ENCODE measurements around the gene MRTO4. TPM values are rescaled to one million over a fixed set of nuclear protein-coding genes. Genes with fewer than 3 reads are reported as not detected.
A peak's percentile ranks its signal among the peaks of the same experiment; 100 is the strongest.
"Not testable (repeated sequence)": the region's sequence is repeated elsewhere in the genome, so short reads cannot be mapped to it uniquely, and the experiment has no call there.

MRTO4 gene
- total and polyA plus RNA-seq, 12 donors, result 16.6 to 64.0 (median 29.8) TPM

DNA sequence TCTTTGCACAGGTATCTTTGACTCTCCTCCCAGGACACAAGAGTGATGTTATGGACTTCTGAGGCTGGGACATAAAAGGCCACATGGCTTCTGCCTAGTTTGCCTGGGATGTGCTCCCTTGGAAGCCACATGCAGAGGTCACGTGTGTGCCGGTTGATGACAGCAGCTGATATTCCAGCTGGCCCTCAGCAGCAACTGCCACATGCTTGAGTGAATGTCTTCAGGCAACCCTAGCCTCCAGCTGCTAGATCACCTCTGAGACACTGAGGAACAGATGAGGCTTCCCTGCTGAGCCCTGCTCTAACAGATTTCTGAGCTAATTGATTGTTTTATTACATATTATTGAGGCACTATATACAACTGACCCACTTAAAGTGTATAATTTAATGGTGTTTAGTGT is 48.6 kb downstream of the MRTO4 start:
- Histone ChIP-seq H3K36me3 (replicated peaks in 1 of 2) (peaks cover 0 to 25% of the 10 kb centered on the region in 2 donors), H3K27ac (no peak overlapping the region), H3K9me3 (replicated peaks in 1 of 3) (peaks cover 0 to under 1% (median 0%) of the 10 kb centered on the region in 3 donors), H3K4me3 (no peak overlapping the region), H3K4me1 (replicated peaks in 1 of 2) (no peaks in the 10 kb centered on the region), H3K27me3 (no peaks in the 10 kb centered on the region)
- TF ChIP-seq POLR2A (IDR thresholded peaks at IDR 0.05), result no peak
- TF ChIP-seq, protein P1, sequence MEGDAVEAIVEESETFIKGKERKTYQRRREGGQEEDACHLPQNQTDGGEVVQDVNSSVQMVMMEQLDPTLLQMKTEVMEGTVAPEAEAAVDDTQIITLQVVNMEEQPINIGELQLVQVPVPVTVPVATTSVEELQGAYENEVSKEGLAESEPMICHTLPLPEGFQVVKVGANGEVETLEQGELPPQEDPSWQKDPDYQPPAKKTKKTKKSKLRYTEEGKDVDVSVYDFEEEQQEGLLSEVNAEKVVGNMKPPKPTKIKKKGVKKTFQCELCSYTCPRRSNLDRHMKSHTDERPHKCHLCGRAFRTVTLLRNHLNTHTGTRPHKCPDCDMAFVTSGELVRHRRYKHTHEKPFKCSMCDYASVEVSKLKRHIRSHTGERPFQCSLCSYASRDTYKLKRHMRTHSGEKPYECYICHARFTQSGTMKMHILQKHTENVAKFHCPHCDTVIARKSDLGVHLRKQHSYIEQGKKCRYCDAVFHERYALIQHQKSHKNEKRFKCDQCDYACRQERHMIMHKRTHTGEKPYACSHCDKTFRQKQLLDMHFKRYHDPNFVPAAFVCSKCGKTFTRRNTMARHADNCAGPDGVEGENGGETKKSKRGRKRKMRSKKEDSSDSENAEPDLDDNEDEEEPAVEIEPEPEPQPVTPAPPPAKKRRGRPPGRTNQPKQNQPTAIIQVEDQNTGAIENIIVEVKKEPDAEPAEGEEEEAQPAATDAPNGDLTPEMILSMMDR (IDR thresholded peaks at IDR 0.05), result no peak
- WGBS, 4 donors, result 95 to 100% (median 97%) methylated on average over 2 of the region's 2 CpGs; no CpG with 5 or more reads in 1 of the 4 donors
- peak in 1 of 7 donors; percentile 17 for DNase-seq
- intact Hi-C loops (cut with DNase I), result no loop called here

DNA sequence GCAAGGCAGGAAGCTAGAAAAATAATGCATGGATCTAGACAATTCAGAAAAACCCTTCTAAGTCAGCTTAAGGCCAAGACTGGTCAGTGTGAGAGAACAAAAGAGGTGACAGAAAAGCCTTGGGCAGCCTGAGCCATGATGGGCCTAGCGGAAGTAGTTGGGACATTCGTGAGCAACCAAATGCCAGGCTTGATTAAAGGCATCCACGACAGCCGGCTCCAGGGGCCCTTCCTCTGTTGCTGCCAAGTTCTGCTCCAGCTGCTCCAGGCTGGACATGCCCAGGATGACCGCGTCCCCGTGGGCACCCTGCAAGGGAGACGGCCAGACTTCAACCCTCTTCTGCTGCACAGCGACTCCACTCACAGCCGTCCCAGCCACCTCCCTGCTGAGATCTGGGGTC is 52.5 kb downstream of the MRTO4 start:
- H3K27me3 ChIP-seq; H3K4me3 ChIP-seq; H3K4me1 ChIP-seq (replicated peaks in 1 of 2); intact Hi-C loops (cut with DNase I); H3K27ac ChIP-seq; DNase-seq; H3K9me3 ChIP-seq (replicated peaks in 1 of 3): not testable (repeated sequence)
- WGBS, 4 donors, result 93 to 97% (median 94%) methylated on average over 6 to 10 of the region's 10 CpGs
- H3K36me3 ChIP-seq (replicated peaks in 1 of 2), result peaks cover 0 to 57% of the 10 kb centered on the region in 2 donors

DNA sequence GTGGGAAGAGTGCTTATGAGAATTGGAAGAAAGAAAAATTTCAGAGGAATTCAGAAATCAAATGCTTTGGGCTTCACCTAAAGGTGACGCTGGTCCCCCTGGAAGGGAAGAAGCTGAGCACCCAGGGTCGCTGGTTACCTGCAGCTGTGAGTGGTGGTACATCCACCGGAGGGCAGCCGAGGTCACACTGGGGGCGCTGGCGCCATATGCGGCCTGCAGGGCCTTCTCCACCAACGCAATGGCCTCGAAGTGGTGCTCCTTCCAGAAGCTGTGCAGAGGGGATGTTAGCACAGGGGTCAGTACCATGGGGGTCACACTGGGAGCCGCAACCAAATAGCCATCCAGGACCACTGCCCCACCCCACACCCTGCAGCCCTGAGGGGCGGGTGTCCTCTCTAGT is 54.3 kb downstream of the MRTO4 start:
- peaks cover 4 to 10% of the 10 kb centered on the region in 2 donors for H3K4me1 ChIP-seq (replicated peaks in 1 of 2)
- TF ChIP-seq, protein P1 (IDR thresholded peaks at IDR 0.05), result no peak
- TF ChIP-seq POLR2A (IDR thresholded peaks at IDR 0.05), result no peak
- 87 to 93% (median 93%) methylated on average over 3 to 11 of the region's 11 CpGs for WGBS, 4 donors
- H3K9me3 ChIP-seq (replicated peaks in 1 of 3), result no peaks in the 10 kb centered on the region
- H3K36me3 ChIP-seq (replicated peaks in 1 of 2), result peaks cover 0 to 57% of the 10 kb centered on the region in 2 donors
- intact Hi-C loops (cut with DNase I), result loop anchor here in 1 of 2 donors (5.0 kb wide), 1 partner anchor 49 kb away; no protein-coding TSS in a partner anchor
- H3K27ac ChIP-seq, result no peak overlapping the region
- H3K4me3 ChIP-seq, result no peak overlapping the region
- H3K27me3 ChIP-seq, result no peaks in the 10 kb centered on the region
- no peak for DNase-seq

DNA sequence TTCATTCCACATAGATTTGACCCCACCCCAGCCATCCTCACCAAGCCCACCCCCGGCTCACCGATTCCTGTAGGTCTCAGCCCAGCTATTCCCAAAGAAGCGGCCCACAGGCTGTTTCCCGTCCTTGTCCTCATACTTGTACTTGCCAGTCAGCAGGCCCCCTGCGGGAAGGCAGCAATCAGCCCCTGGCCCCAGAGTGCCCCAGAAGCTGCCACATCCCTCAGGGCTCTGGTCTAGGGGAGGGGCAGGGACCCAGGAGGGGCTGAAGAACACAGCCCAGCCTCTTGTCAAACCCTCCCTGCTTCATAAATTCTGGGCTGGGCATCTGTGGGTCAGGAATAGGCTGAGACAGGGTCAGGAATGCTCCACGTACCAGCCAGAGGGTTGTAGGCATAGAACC is 55.3 kb downstream of the MRTO4 start:
- Histone ChIP-seq H3K9me3 (replicated peaks in 1 of 3) (no peaks in the 10 kb centered on the region), H3K27ac (no peak overlapping the region), H3K36me3 (replicated peaks in 1 of 2) (peaks cover 0 to 57% of the 10 kb centered on the region in 2 donors), H3K4me1 (replicated peaks in 1 of 2) (peaks cover 9 to 15% of the 10 kb centered on the region in 2 donors), H3K27me3 (no peaks in the 10 kb centered on the region), H3K4me3 (no peak overlapping the region)
- no peak for TF ChIP-seq POLR2A (IDR thresholded peaks at IDR 0.05)
- TF ChIP-seq, protein P1 (IDR thresholded peaks at IDR 0.05), result no peak
- intact Hi-C loops (cut with DNase I), result loop anchor here in 1 of 2 donors (5.0 kb wide), 1 partner anchor 50 kb away; no protein-coding TSS in a partner anchor
- 78 to 94% (median 93%) methylated on average over 3 to 6 of the region's 6 CpGs for WGBS, 4 donors
- DNase-seq, result no peak
